Fibroblast of lung (primary cell): ENCODE measurements around the gene NELFB.

Experiments
- EZH2 ChIP-seq: IDR thresholded peaks from 2 replicates; pipeline ENCODE4 v1.5.1; 2012; ENCODE audit warnings: low read length, control low read depth, mild to moderate bottlenecking; ENCODE audit errors: missing control alignments
- TF ChIP-seq, protein P1 (sequence below), 2 donors: IDR thresholded peaks in 1 of 2; conservative IDR thresholded peaks in 1 of 2; 1 replicate in 1 of 2; 2 replicates in 1 of 2; pipeline ENCODE4 v1.5.1; 2011 to 2012; ENCODE audit warnings: low read length in 2 of 2, control low read depth in 1 of 2, inconsistent platforms in 1 of 2, low read depth in 1 of 2, mild to moderate bottlenecking in 1 of 2

DNA sequence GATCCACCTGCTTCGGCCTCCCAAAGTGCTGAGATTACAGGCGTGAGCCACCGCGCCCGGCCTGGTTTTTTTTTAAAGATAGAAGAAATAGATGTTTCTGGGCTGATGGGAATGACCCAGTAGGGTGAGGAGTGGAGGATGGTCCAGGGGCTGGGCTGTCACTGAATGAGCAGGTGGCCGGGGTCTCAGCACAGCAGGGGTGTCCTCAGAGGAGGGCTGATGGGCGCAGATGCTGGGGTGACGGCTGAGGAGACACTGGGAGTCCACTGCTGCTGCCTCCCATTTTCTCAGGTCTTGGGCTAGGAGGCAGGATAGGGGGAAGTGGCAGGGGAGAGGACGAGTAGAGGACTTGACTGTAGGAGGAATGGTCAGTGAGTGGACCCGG is 20.1 kb downstream of the NELFB start:
- TF ChIP-seq EZH2 = no peak
- TF ChIP-seq, protein P1, sequence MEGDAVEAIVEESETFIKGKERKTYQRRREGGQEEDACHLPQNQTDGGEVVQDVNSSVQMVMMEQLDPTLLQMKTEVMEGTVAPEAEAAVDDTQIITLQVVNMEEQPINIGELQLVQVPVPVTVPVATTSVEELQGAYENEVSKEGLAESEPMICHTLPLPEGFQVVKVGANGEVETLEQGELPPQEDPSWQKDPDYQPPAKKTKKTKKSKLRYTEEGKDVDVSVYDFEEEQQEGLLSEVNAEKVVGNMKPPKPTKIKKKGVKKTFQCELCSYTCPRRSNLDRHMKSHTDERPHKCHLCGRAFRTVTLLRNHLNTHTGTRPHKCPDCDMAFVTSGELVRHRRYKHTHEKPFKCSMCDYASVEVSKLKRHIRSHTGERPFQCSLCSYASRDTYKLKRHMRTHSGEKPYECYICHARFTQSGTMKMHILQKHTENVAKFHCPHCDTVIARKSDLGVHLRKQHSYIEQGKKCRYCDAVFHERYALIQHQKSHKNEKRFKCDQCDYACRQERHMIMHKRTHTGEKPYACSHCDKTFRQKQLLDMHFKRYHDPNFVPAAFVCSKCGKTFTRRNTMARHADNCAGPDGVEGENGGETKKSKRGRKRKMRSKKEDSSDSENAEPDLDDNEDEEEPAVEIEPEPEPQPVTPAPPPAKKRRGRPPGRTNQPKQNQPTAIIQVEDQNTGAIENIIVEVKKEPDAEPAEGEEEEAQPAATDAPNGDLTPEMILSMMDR (conservative IDR thresholded peaks at IDR 0.05 in 1 of 2, IDR thresholded peaks at IDR 0.05 in 1 of 2; ENCODE audit: low read depth in 1 of 2, low read length in 2 of 2) = no peak
